ENCODE data around the gene GPR180.
A peak's percentile ranks its signal among the peaks of the same experiment; 100 is the strongest.

Gene GPR180

DNA sequence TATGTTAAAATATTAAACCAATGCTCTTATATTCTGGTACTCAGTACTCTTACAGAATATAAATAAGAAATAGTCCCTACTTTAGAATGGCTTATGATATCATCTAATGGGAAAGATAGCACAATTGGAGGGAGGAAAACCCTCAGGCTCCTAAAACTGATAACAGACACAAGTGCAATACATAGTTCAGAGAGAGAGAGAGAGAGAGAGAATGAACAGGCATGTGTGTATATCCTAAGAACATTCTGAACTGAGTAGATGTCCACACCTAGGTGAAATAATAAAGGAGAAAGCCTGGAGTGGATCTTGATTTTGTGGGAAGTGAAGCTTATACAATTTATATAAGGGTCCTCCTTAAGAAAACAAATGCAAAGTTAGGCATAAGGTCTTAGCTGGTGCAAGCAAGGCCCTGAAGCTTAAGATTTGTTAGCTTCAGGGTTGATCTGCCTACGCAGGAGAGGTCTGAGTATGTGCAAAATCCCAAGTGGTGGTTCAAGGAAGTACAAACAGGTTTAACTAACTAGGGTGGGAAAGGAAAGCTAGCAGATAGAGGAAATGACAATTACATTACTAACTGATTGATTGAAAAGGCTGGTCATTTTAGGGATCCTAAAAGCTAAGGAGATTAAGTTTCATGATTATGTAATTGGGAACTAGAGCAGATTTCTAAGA lies 57.4 kb downstream of the GPR180 start:
- Mint-ChIP-seq H3K27ac (no peak overlapping the region), H3K9me3 (peaks cover 12% of the 10 kb centered on the region), H3K27me3 (ENCODE audit: low read depth) (peaks cover 54% of the 10 kb centered on the region), H3K4me1 (peaks cover 12% of the 10 kb centered on the region), H3K36me3 (ENCODE audit: low read depth) (no peaks in the 10 kb centered on the region), H3K4me3 (no peak overlapping the region)
- TF ChIP-seq, protein P1, sequence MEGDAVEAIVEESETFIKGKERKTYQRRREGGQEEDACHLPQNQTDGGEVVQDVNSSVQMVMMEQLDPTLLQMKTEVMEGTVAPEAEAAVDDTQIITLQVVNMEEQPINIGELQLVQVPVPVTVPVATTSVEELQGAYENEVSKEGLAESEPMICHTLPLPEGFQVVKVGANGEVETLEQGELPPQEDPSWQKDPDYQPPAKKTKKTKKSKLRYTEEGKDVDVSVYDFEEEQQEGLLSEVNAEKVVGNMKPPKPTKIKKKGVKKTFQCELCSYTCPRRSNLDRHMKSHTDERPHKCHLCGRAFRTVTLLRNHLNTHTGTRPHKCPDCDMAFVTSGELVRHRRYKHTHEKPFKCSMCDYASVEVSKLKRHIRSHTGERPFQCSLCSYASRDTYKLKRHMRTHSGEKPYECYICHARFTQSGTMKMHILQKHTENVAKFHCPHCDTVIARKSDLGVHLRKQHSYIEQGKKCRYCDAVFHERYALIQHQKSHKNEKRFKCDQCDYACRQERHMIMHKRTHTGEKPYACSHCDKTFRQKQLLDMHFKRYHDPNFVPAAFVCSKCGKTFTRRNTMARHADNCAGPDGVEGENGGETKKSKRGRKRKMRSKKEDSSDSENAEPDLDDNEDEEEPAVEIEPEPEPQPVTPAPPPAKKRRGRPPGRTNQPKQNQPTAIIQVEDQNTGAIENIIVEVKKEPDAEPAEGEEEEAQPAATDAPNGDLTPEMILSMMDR (IDR thresholded peaks at IDR 0.05; ENCODE audit: unreplicated experiment in 3 of 3), result peak in 1 of 3 experiments; percentile 17

DNA sequence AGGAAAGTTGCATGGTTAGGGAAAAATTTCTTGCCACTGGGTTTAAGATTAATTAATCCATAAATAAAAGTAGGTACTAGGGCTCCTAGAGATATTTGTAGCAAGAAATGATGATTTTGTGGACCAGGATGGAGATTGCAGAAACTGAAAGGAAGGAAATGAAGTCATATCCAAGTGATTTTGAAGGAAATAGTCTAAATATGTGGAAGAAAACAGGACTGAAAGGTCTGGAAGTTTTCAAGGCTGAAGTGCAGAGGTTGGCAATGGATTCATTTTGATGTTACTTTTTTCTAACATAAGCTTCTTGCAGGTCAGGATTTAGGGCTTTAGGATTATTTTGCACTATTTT lies 57.9 kb downstream of the GPR180 start:
- Mint-ChIP-seq H3K27ac (no peak overlapping the region), H3K4me3 (no peak overlapping the region), H3K27me3 (ENCODE audit: low read depth) (peaks cover 59% of the 10 kb centered on the region), H3K4me1 (peaks cover 12% of the 10 kb centered on the region), H3K9me3 (peaks cover 9% of the 10 kb centered on the region), H3K36me3 (ENCODE audit: low read depth) (no peaks in the 10 kb centered on the region)
- TF ChIP-seq, protein P1 (IDR thresholded peaks at IDR 0.05; ENCODE audit: unreplicated experiment in 3 of 3), result no peak

DNA sequence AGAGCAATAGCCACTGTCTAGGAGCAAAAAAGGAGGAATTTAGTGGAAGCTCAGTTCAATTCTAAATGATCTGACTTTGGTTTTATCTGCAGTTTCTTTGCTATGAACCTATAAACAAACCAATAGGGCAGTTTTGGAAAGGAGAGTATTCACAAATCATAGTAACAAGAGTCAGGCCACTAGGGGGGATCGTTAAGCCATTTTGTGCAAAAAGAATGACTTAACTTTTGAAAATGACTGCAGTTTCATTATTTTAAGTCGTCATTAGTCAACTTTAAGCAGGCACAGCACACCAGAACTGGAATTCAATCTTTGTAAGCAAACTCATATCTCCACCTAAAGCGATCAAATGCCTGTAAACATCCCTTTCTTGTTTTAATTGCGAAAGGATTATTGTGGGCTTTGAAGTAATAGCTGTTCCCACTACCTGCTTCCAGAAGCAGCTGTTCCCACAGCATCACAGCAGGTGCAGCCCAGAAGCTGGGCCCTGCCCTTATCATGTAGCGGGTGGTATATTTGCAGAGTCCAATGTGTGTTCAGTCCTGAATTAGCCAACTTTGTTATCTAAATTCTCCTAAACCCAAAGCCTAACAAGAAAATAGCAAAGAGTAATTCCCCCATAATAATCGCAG lies 59.2 kb downstream of the GPR180 start:
- Mint-ChIP-seq H3K4me3 (peak overlapping the region in 1 of 3 experiments; percentile 10), H3K27me3 (ENCODE audit: low read depth) (peaks cover 67% of the 10 kb centered on the region), H3K4me1 (peaks cover 12% of the 10 kb centered on the region), H3K9me3 (peaks cover 7% of the 10 kb centered on the region), H3K27ac (no peak overlapping the region), H3K36me3 (ENCODE audit: low read depth) (no peaks in the 10 kb centered on the region)
- TF ChIP-seq, protein P1 (IDR thresholded peaks at IDR 0.05; ENCODE audit: unreplicated experiment in 3 of 3), result peak in 2 of 3 experiments; percentile 31 to 39

DNA sequence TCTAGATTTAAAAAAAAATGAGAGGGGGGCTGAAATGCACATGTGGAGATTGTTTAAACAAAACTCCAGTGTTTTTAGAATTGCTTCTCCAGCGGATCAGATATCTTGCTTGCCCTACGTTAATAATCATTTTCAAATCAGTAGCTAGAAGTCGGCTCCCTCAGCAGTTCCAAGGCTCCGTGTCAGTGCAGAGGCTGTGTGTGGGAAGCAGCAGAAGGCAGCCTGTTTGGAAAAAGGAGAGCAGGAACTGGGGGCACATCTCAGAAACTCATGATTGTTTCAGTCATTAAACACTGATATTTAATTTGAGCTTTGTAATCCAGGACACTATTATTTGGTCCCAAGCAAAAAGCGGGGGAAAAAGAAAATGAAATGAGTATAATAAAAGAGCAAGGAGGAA lies 59.7 kb downstream of the GPR180 start:
- Mint-ChIP-seq H3K4me1 (peaks cover 12% of the 10 kb centered on the region), H3K27me3 (ENCODE audit: low read depth) (peaks cover 73% of the 10 kb centered on the region)
- TF ChIP-seq, protein P1 (IDR thresholded peaks at IDR 0.05; ENCODE audit: unreplicated experiment in 3 of 3), result no peak

DNA sequence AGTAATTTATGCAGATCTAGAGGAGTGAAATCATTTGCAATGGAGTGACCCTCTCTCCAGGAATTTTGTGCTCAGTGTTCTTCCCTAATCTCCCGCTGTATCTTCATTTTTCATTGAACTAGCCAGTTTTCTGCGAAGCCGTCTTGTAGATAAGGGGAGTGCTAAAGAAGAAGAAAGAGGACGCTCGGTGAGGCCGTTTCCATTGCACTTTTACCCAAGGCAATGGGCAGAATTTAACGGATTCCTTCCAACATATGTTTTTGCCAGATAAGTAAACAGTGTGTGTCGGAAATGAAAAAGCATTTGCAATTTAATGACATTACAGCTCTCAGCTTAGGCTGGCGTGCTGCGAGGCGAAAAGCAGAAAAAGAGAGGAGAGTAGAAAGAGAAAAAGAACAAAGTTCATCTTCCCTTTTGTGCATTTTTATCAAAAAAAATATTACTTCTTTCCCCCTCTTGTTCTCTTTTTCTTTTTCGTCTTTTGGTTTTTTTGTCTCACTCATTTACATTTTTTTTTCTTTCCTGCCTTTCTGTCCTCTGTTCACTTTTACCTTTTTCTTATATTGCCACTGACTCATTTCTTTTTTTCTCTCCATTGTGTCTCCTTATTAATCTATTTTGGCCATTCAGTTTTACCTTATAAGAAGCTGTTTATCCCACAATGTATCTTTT lies 60.8 kb downstream of the GPR180 start:
- H3K36me3 Mint-ChIP-seq (ENCODE audit: low read depth), result no peaks in the 10 kb centered on the region
- H3K4me1 Mint-ChIP-seq, result peaks cover 12% of the 10 kb centered on the region
- H3K27me3 Mint-ChIP-seq (ENCODE audit: low read depth), result peaks cover 83% of the 10 kb centered on the region
- no peaks in the 10 kb centered on the region for H3K9me3 Mint-ChIP-seq
- H3K27ac Mint-ChIP-seq, result no peak overlapping the region
- TF ChIP-seq, protein P1 (IDR thresholded peaks at IDR 0.05; ENCODE audit: unreplicated experiment in 3 of 3), result no peak
- H3K4me3 Mint-ChIP-seq, result no peak overlapping the region

More for the DNA sequence above, 59.7 kb downstream of the GPR180 start:
- H3K36me3 Mint-ChIP-seq (ENCODE audit: low read depth), result no peaks in the 10 kb centered on the region
- no peak overlapping the region for H3K4me3 Mint-ChIP-seq
- no peak overlapping the region for H3K27ac Mint-ChIP-seq
- peaks cover 2% of the 10 kb centered on the region for H3K9me3 Mint-ChIP-seq

Data from nephron (organoid).